HG03280 (cell line): ENCODE measurements around the gene MUC4.
"Not testable (repeated sequence)": the region's sequence is repeated elsewhere in the genome, so short reads cannot be mapped to it uniquely, and the experiment has no call there.

Experiments
- ATAC-seq: cut with Tn5 transposase; IDR thresholded peaks from one replicate; pipeline ENCODE4 v1.9.1; 2021; ENCODE audit warnings: mild to moderate bottlenecking, moderate library complexity; ENCODE audit not compliant: unreplicated experiment

The MUC4 gene

GRCh38 chr3:195788711-195789581 is 22.8 kb downstream of the MUC4 start:
- no peak for ATAC-seq

- ATAC-seq = not testable (repeated sequence)
Measured at GRCh38 chr3:195785781-195786405, 25.8 kb downstream of the MUC4 start.

- not testable (repeated sequence) for ATAC-seq
Measured at GRCh38 chr3:195784031-195784430, 27.7 kb downstream of the MUC4 start.

GRCh38 chr3:195781236-195781635 is 30.5 kb downstream of the MUC4 start:
- ATAC-seq = not testable (repeated sequence)

GRCh38 chr3:195777975-195778374 is 33.8 kb downstream of the MUC4 start:
- ATAC-seq = no peak

- no peak for ATAC-seq
Measured at GRCh38 chr3:195774917-195775316, 36.8 kb downstream of the MUC4 start.

- ATAC-seq = no peak
Measured at GRCh38 chr3:195773956-195774537, 37.7 kb downstream of the MUC4 start.

- ATAC-seq = no peak
Measured at GRCh38 chr3:195771646-195772300, 40.0 kb downstream of the MUC4 start.

- ATAC-seq = not testable (repeated sequence)
Measured at GRCh38 chr3:195770841-195771645, 40.7 kb downstream of the MUC4 start.

- ATAC-seq = no peak
Measured at GRCh38 chr3:195770081-195770840, 41.5 kb downstream of the MUC4 start.

- no peak for ATAC-seq
Measured at GRCh38 chr3:195769551-195769950, 42.2 kb downstream of the MUC4 start.

- no peak for ATAC-seq
Measured at GRCh38 chr3:195768831-195769303, 42.9 kb downstream of the MUC4 start.

GRCh38 chr3:195768414-195768813 is 43.3 kb downstream of the MUC4 start:
- no peak for ATAC-seq

- no peak for ATAC-seq
Measured at GRCh38 chr3:195767792-195768191, 43.9 kb downstream of the MUC4 start.

GRCh38 chr3:195766671-195767070 is 45.1 kb downstream of the MUC4 start:
- no peak for ATAC-seq

- ATAC-seq = no peak
Measured at GRCh38 chr3:195764961-195765706, 46.6 kb downstream of the MUC4 start.

GRCh38 chr3:195763843-195764825 is 47.6 kb downstream of the MUC4 start:
- ATAC-seq = no peak
